SKM-1 (cell line): ENCODE measurements around the gene CACNA1S.
A peak's percentile ranks its signal among the peaks of the same experiment; 100 is the strongest.

Source experiments
- DNase-seq: peaks from one replicate; lab custom pipeline; 2025; ENCODE audit not compliant: unreplicated experiment; lab: John Stamatoyannopoulos, UW

CACNA1S gene

GRCh38 chr1:201063145-201063544 is 49.1 kb downstream of the CACNA1S start:
- no peak for DNase-seq

DNA sequence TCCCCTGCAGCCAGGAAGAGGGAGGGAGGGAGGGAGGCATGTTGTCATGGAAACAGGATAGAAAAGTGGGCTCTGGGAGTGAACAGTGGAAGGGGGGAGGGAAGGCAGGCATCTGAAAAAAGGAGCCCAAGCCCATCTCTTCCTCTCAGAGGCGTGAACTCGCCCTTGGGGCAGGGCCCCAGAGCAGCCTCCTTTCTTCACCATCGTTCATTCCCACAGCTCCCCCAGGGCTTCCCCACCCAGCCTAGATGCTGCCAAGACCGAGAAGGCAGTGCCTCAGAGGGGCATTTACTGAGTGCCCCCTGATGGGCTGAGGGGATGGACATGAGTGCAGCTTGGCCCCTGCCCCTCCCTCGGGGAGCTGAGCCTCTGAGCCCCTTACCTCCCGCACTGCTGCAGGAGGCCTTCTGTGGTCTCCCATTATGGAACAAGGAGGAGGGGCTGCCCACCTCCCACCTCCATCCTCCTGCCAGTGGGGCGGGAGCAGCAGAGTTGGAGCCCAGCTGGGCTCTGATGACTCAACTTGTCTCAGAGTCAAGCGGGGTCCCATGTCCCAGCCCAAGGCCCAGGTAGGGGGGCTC is 49.6 kb downstream of the CACNA1S start:
- no peak for DNase-seq

GRCh38 chr1:201061886-201062285 is 50.3 kb downstream of the CACNA1S start:
- no peak for DNase-seq

- no peak for DNase-seq
These were observed 51.2 kb downstream of the CACNA1S start for GRCh38 chr1:201061049-201061448.

DNA sequence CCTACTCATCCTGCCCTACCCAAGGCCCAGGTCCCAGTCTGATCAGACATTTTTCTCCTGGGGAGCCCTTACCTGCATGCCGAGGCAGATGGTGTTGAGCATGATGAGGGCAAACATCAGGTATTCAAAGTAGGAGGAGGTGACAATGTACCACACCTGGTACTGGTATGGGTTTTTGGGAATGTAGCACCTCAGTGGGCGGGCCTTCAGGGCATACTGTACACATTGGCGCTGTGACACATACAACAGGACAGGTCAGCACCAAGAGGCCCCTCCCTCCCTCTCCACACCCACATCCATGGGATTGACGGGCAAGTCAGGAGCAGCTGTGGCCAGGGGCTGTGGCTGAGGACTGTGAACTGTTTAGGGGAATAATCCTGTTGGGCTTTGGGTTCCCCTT is 51.6 kb downstream of the CACNA1S start:
- no peak for DNase-seq

DNA sequence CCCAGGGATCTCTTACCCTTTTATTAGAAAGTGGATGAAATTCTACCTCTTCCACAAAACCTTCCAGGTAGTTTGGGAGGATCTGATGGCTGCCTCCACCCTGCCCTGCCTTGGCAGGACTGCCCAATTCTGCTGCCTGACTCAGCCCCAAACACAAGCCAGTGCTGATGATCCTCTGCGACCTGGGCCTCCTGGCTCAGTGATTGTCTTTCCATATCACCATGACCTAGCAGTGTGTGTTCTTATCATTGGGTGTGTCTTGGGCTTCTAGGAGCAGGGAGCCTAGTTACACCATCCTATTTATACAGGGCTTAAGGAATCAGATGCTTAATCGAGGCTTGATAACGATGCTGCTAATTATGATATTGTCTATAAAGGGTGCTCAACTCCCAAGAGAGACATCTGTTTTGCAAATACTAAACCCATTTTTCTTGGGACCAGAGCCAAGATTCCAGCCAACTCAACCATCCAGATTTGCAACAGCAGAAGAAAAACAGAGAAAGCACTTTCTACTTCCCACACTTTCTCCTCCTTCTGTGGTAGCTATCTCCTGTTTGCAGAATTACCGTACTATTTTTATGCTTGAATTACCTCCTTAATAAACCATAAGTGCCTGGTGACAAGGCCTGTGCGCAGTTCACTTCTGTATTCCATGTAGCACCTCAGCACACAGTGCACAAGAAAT is 52.2 kb downstream of the CACNA1S start:
- DNase-seq = no peak

- DNase-seq = no peak
These were observed 52.8 kb downstream of the CACNA1S start for GRCh38 chr1:201059401-201059800.

DNA sequence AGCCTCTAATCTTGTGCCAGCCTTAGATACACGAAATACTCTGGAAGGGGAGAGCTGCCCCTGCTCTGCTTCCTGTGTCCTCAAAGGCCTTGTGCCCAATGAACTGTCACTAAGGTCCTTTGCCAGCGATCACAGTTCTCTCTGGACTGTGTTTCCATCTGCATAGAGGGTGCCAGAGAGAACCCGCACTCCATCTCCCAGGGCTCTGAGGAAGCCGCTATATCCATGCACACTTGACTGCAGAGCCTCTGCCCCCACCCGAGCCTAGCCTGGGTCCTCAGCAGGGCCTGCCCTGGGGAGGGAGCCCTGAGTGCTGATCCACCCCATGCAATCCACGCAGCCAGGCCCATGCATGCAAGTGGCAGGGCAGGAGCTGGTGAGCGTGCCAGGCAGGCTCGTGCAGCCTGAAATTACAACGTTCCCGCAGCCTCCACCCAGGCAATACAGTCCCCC is 58.1 kb downstream of the CACNA1S start:
- no peak for DNase-seq

- no peak for DNase-seq
These were observed 58.9 kb downstream of the CACNA1S start for GRCh38 chr1:201053155-201053860.

DNA sequence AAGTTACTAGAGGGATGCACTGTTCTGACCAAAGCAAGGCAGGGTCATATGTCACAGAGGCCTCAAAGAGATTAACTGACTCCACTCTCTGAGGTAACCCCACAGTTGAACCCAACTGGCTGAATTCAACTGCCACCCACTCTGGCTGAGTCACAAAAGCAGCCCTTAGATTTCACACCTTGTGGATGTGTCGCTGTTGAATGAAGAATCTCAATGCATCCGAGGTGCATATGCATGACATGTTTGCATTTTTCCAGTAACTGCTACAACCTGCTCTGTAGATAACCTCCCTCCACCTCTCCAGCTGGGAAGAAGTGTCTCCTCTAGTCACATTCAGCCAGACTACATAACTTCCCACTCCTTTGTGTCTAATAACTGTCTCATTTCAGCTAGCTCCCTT is 60.8 kb downstream of the CACNA1S start:
- no peak for DNase-seq

GRCh38 chr1:201050515-201051277 is 61.5 kb downstream of the CACNA1S start:
- DNase-seq = no peak

DNA sequence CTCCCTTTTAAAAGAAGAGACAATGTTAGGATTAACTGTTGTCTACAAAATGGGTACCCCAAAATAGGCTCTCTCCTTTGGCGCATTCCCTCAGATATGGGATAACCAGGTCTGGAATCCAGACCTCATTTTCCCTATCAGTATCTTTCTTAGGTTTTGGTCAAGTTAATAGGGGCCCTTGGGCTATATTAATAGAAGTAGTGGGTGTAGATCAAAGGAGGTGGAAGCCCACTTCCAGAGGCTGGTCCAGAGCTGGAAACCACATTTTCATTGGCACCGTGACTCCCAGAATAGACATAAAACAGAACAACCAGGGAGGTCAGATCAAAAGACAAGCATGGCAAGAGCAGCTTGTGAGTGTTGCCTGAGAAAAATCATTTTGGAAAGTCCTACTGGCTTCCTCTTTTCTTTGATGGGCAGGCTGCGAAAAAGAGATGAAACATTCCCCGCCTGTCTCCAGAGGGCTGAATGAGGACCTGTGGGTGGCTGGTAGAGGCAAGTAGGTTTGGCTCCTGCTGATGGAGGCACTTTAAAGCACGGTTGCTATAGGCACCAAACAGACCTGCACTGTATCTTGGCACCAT is 62.9 kb downstream of the CACNA1S start:
- no peak for DNase-seq

GRCh38 chr1:201048521-201048920 is 63.7 kb downstream of the CACNA1S start:
- DNase-seq = no peak

- DNase-seq = no peak
These were observed 68.1 kb downstream of the CACNA1S start for GRCh38 chr1:201044119-201044518.

- peak; percentile 77 for DNase-seq
These were observed 69.3 kb downstream of the CACNA1S start for GRCh38 chr1:201042779-201043461.

- no peak for DNase-seq
These were observed 71.2 kb downstream of the CACNA1S start for GRCh38 chr1:201041011-201041410.

GRCh38 chr1:201039876-201040275 is 72.3 kb downstream of the CACNA1S start:
- DNase-seq = no peak

GRCh38 chr1:201039418-201039817 is 72.8 kb downstream of the CACNA1S start:
- DNase-seq = no peak

DNA sequence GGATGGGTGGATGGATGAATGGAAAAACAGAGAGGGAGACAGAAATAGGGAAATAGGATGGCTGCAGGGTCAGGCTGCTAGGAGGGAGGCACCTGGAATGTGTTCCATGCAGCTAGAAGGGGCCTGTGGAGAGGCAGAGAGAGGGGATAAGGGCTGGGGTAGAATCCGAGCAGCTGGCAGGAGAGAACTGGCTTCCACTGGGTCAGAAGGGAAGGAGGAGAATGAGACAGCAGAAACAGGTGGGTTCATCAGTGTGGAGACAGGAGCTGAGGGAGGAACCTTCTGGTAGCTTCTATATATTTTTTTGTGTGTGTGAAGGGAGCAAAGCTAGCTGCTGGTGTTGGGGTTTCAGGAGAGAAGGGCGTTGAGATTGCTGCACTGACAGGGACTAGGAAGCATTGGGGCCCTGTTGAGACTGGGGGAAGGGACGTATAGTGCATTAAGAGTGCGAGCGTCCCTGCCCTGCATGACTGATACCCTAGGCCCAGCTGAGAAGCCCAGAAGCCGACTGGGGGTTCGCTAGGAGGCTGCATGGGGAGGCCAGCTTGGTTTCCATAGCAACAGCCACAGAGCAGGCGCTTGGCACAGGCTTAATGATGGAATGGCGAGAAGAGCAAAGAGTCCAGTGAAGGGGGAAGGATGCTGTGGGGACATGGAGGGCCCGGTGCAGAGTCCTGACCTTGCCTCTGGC is 73.9 kb downstream of the CACNA1S start:
- DNase-seq = no peak
